K562 (cell line): ENCODE measurements around the gene ZNF385D. TPM values are rescaled to one million over a fixed set of nuclear protein-coding genes. Genes with fewer than 3 reads are reported as not detected.

ENCODE experiments used
- ATAC-seq: fragments of 200-7000 bp; cut with Tn5 transposase; 3 replicates; pipeline ENCODE4 v1.9.1; 2020; ENCODE audit warnings: moderate library complexity
- BruUV-seq: library from RNA; stranded (reverse); fragments of 400-500 nt; replicated peaks from 2 replicates; lab custom pipeline; 2021; lab: Mats Ljungman, UMichigan
- CTCF ChIA-PET: fragments of 300-600 bp; formaldehyde crosslinking; extraction: SDS; loops from one replicate; lab custom pipeline; 2021; ENCODE audit warnings: low intra/inter-chr PET ratio; lab: Yijun Ruan, JAX
- POLR2A ChIA-PET: fragments of 300-600, 350-650 bp; sonication (Branson Sonifier 250); formaldehyde crosslinking; extraction: SDS; loops from one replicate; lab custom pipeline; 2021; ENCODE audit warnings: antibody characterized with exemption, inconsistent platforms; lab: Yijun Ruan, JAX
- DNase-seq, 4 experiments: peaks; one replicate each; pipeline versions ENCODE4 v3.0.0 to v3.0.0-alpha.2; 2011 to 2018; ENCODE audit warnings: low spot score in 3 of 4, mixed read lengths in 3 of 4; ENCODE audit errors: extremely low read depth in 1 of 4
- FAIRE-seq: peaks from 2 replicates; lab custom pipeline; 2011; peaks lifted over from hg19 to GRCh38; lab: Jason Lieb, UNC
- H2AFZ ChIP-seq: 2 replicates; pipeline ENCODE4 v1.6.0; 2011; ENCODE audit warnings: low read depth, low read length, control low read depth, inconsistent platforms
- H3K27ac ChIP-seq: fragments of 200-600 bp; 3 replicates; pipeline ENCODE4 v1.8.0; 2011; ENCODE audit warnings: low read depth, mild to moderate bottlenecking, control low read depth, inconsistent platforms, low read length, moderate library complexity, mixed read lengths; ENCODE audit errors: extremely low read depth
- H3K27me3 ChIP-seq, 2 experiments: fragments of 300-600 bp in 1 of 2; 2 replicates in 1 of 2; 3 replicates in 1 of 2; pipeline versions ENCODE4 v1.6.0 to v1.8.0; 2011; ENCODE audit warnings: inconsistent platforms in 2 of 2, low read length in 2 of 2, mild to moderate bottlenecking in 1 of 2, mixed read lengths in 1 of 2, moderate library complexity in 1 of 2; ENCODE audit not compliant: control insufficient read depth in 2 of 2, insufficient read depth in 2 of 2
- H3K36me3 ChIP-seq: fragments of 300-600 bp; 3 replicates; pipeline ENCODE4 v1.8.0; 2011; ENCODE audit warnings: mild to moderate bottlenecking, low read length, inconsistent platforms; ENCODE audit not compliant: control insufficient read depth, insufficient read depth
- H3K4me1 ChIP-seq, 2 experiments: fragments of 200-600 bp in 1 of 2; replicated peaks in 1 of 2; 2 replicates in 1 of 2; 3 replicates in 1 of 2; pipeline versions ENCODE4 v1.5.1 to v1.8.0; 2011; ENCODE audit warnings: inconsistent platforms in 2 of 2, low read length in 2 of 2, mild to moderate bottlenecking in 1 of 2, mixed read lengths in 1 of 2, moderate library complexity in 1 of 2; ENCODE audit not compliant: control insufficient read depth in 2 of 2, insufficient read depth in 2 of 2
- H3K4me2 ChIP-seq: 2 replicates; pipeline ENCODE4 v1.6.1; 2011; ENCODE audit warnings: low read length, control low read depth, inconsistent platforms, mixed read lengths; ENCODE audit not compliant: insufficient read depth
- H3K4me3 ChIP-seq: fragments of 200-600 bp; sonication (generic), shearing (Covaris generic); 2 replicates; pipeline ENCODE4 v1.5.1; 2016; ENCODE audit warnings: control low read depth, inconsistent platforms
- H3K79me2 ChIP-seq: fragments of 200-600 bp; 3 replicates; pipeline ENCODE4 v1.8.0; 2011; ENCODE audit warnings: low read length, inconsistent platforms; ENCODE audit not compliant: control insufficient read depth, insufficient read depth
- H3K9ac ChIP-seq, 2 experiments: 2 replicates each; pipeline versions ENCODE4 v1.6.0 to v1.6.1; 2011; ENCODE audit warnings: low read depth in 2 of 2, low read length in 2 of 2, control low read depth in 1 of 2, inconsistent platforms in 1 of 2, mild to moderate bottlenecking in 1 of 2, mixed read lengths in 1 of 2; ENCODE audit not compliant: insufficient read depth in 1 of 2
- H3K9me1 ChIP-seq: one replicate; pipeline ENCODE4 v1.6.0; 2011; ENCODE audit warnings: inconsistent platforms, mild to moderate bottlenecking, low read length, moderate library complexity; ENCODE audit not compliant: control insufficient read depth, insufficient read depth
- H3K9me3 ChIP-seq: replicated peaks from 2 replicates; pipeline ENCODE4 v1.5.1; 2011; ENCODE audit warnings: low read depth, low read length, inconsistent platforms; ENCODE audit not compliant: control insufficient read depth, insufficient read depth
- H4K20me1 ChIP-seq: replicated peaks from 2 replicates; pipeline ENCODE4 v1.6.1; 2011; ENCODE audit warnings: low read length, inconsistent platforms, mixed read lengths; ENCODE audit not compliant: control insufficient read depth, insufficient read depth
- ARHGAP35 ChIP-seq: fragments of 450-650 bp; IDR thresholded peaks from 2 replicates; pipeline ENCODE4 v1.6.1; 2018; ENCODE audit not compliant: partially characterized antibody
- SAFB ChIP-seq: fragments of 200-400 bp; formaldehyde crosslinking; IDR thresholded peaks from 2 replicates; pipeline ENCODE4 v1.6.1; 2017; ENCODE audit warnings: low read depth, low read length, borderline replicate concordance
- SP2 ChIP-seq: IDR thresholded peaks from 2 replicates; pipeline ENCODE4 v1.6.1; 2011; ENCODE audit warnings: mild to moderate bottlenecking, low read depth, low read length, moderate library complexity; ENCODE audit not compliant: poor library complexity, severe bottlenecking; ENCODE audit errors: extremely low read depth
- ZFP30 ChIP-seq: fragments of 250-450 bp; sonication (Bioruptor Pico); IDR thresholded peaks from 2 replicates; pipeline ENCODE4 v1.8.0; 2022; ENCODE audit warnings: moderate library complexity, mild to moderate bottlenecking, inconsistent platforms, borderline replicate concordance
- ZNF311 ChIP-seq: fragments of 250-450 bp; sonication (Bioruptor Pico); IDR thresholded peaks from 2 replicates; pipeline ENCODE4 v1.4.0; 2020; ENCODE audit warnings: mild to moderate bottlenecking, moderate library complexity
- ZNF76 ChIP-seq: fragments of 250-450 bp; sonication (Bioruptor Pico); IDR thresholded peaks from 2 replicates; pipeline ENCODE4 v1.4.0; 2020; ENCODE audit warnings: mild to moderate bottlenecking, moderate library complexity, borderline replicate concordance
- ZSCAN32 ChIP-seq: fragments of 450-650 bp; formaldehyde crosslinking; IDR thresholded peaks from 2 replicates; pipeline ENCODE4 v1.4.0; 2020; ENCODE audit warnings: mild to moderate bottlenecking, moderate library complexity
- whole genome bisulfite sequencing: fragments of 100-300 bp; shearing (Covaris generic); methylation state at CpG from one replicate; pipeline ENCODE4 v1.1.6; 2016; ENCODE audit warnings: low coverage, mixed read lengths; ENCODE audit not compliant: insufficient coverage; ENCODE audit errors: missing lambda C conversion rate; 5-methylcytosine and 5-hydroxymethylcytosine counted together
- in situ Hi-C: fragments of 300-500 bp; cut with MboI; formaldehyde crosslinking; loops from 4 replicates; pipeline ENCODE4 v1.15.0; 2018; ENCODE audit warnings: inconsistent platforms, mixed read lengths
- intact Hi-C: fragments of 100-400 bp; cut with micrococcal nuclease; formaldehyde crosslinking; loops from 2 replicates; pipeline ENCODE4 v1.14.2; 2022
- polyA plus RNA-seq, 8 experiments: library from polyadenylated mRNA; depleted of rRNA in 4 of 8; stranded (reverse) in 5 of 8; unstranded in 3 of 8; fragments of >200 nt; fragmentation: Nextera tagmentation in 2 of 8; fragmentation: Illumina TruSeq in 1 of 8; extraction: Ambion mirVana in 2 of 8; extraction: Trizol in 1 of 8; gene quantifications; 2 replicates each; pipeline versions ENCODE4 v1.2.1 to v1.2.3, GENCODE V29; 2011 to 2014; ENCODE audit warnings: inconsistent platforms in 1 of 8, missing spikeins in 1 of 8
- total RNA-seq, 7 experiments: library from RNA; depleted of rRNA in 6 of 7; stranded (reverse); fragments of >200 nt in 6 of 7; fragmentation: Illumina TruSeq in 2 of 7; extraction: Trizol in 2 of 7; gene quantifications; 2 replicates each; pipeline versions ENCODE4 v1.2.1 to v1.2.3, GENCODE V29; 2011 to 2021; ENCODE audit warnings: low replicate concordance in 1 of 7
- TF ChIP-seq, protein P1 (sequence below): sonication (generic); formaldehyde crosslinking; IDR thresholded peaks from 2 replicates; pipeline ENCODE4 v1.8.1; 2023; ENCODE audit warnings: mild to moderate bottlenecking, missing genetic modification reagents
- TF ChIP-seq, protein P2 (sequence below): fragments of 200-800 bp; sonication (Bioruptor generic); IDR thresholded peaks from 2 replicates; pipeline ENCODE4 v1.6.1; 2017; ENCODE audit warnings: missing genetic modification characterization, missing compliant biosample characterization
- TF ChIP-seq, protein P3 (sequence below): fragments of 250-450 bp; sonication (Bioruptor Pico); IDR thresholded peaks from 2 replicates; pipeline ENCODE4 v1.9.0; 2021; ENCODE audit warnings: mild to moderate bottlenecking, inconsistent platforms
- TF ChIP-seq, protein P4 (sequence below): fragments of 450-650 bp; conservative IDR thresholded peaks from 2 replicates; pipeline ENCODE4 v1.6.1; 2016; ENCODE audit warnings: missing genetic modification characterization, low read depth, mild to moderate bottlenecking, control low read depth, missing compliant biosample characterization

The ZNF385D gene
- total and polyA plus RNA-seq, 9 of the 15 experiments (the other 6 are each of a cell fraction or from before 2014, with no cell fraction given): 0.14 to 1.7 (median 0.51) TPM

DNA sequence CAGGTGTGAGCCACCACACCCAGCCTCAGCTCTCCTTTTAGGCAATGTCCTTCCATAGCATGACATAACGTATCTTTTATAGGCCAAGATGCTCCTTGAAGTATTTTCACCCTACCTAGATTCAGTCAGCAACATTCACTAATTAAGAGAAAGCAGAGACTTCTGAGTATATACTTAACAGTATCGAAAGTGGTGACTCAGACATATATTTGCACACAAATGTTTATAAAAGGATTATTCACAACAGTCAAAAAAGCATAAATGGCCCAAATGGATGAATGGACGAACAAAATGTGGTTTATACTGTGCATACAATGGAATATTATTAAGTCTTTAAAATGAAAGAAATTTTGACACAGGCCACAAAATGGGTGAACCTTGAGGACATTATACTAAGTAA lies 108.6 kb downstream of the ZNF385D start:
- Histone ChIP-seq H3K27me3 (no peaks in the 10 kb centered on the region), H3K4me2 (no peak overlapping the region), H3K9me3 (no peaks in the 10 kb centered on the region), H3K27ac (no peak overlapping the region), H4K20me1 (no peaks in the 10 kb centered on the region), H3K4me3 (no peak overlapping the region), H2AFZ (no peak overlapping the region), H3K9me1 (no peaks in the 10 kb centered on the region), H3K4me1 (no peaks in the 10 kb centered on the region), H3K79me2 (no peaks in the 10 kb centered on the region; the same call in 2 of the 3 replicates), H3K9ac (no peak overlapping the region), H3K36me3 (no peaks in the 10 kb centered on the region)
- intact Hi-C loops: no loop called here
- BruUV-seq: no TSS peak
- ChIA-PET CTCF (no interaction called here), POLR2A (no interaction called here)
- 28% methylated on average over 3 of the region's 3 CpGs for WGBS
- FAIRE-seq (no peak), DNase-seq (no peak), ATAC-seq (no peak)
- in situ Hi-C loops: no loop called here
- TF ChIP-seq ZFP30 (no peak), SP2 (no peak), SAFB (no peak), ZSCAN32 (CRISPR knock-in tag) (no peak), ARHGAP35 (no peak), ZNF76 (no peak), ZNF311 (CRISPR knock-in tag) (no peak)
- TF ChIP-seq, protein P1, sequence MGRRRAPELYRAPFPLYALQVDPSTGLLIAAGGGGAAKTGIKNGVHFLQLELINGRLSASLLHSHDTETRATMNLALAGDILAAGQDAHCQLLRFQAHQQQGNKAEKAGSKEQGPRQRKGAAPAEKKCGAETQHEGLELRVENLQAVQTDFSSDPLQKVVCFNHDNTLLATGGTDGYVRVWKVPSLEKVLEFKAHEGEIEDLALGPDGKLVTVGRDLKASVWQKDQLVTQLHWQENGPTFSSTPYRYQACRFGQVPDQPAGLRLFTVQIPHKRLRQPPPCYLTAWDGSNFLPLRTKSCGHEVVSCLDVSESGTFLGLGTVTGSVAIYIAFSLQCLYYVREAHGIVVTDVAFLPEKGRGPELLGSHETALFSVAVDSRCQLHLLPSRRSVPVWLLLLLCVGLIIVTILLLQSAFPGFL (CRISPR knock-in tag): no peak
- TF ChIP-seq, protein P2, sequence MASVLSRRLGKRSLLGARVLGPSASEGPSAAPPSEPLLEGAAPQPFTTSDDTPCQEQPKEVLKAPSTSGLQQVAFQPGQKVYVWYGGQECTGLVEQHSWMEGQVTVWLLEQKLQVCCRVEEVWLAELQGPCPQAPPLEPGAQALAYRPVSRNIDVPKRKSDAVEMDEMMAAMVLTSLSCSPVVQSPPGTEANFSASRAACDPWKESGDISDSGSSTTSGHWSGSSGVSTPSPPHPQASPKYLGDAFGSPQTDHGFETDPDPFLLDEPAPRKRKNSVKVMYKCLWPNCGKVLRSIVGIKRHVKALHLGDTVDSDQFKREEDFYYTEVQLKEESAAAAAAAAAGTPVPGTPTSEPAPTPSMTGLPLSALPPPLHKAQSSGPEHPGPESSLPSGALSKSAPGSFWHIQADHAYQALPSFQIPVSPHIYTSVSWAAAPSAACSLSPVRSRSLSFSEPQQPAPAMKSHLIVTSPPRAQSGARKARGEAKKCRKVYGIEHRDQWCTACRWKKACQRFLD: no peak
- TF ChIP-seq, protein P3, sequence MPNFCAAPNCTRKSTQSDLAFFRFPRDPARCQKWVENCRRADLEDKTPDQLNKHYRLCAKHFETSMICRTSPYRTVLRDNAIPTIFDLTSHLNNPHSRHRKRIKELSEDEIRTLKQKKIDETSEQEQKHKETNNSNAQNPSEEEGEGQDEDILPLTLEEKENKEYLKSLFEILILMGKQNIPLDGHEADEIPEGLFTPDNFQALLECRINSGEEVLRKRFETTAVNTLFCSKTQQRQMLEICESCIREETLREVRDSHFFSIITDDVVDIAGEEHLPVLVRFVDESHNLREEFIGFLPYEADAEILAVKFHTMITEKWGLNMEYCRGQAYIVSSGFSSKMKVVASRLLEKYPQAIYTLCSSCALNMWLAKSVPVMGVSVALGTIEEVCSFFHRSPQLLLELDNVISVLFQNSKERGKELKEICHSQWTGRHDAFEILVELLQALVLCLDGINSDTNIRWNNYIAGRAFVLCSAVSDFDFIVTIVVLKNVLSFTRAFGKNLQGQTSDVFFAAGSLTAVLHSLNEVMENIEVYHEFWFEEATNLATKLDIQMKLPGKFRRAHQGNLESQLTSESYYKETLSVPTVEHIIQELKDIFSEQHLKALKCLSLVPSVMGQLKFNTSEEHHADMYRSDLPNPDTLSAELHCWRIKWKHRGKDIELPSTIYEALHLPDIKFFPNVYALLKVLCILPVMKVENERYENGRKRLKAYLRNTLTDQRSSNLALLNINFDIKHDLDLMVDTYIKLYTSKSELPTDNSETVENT: no peak
- TF ChIP-seq, protein P4, sequence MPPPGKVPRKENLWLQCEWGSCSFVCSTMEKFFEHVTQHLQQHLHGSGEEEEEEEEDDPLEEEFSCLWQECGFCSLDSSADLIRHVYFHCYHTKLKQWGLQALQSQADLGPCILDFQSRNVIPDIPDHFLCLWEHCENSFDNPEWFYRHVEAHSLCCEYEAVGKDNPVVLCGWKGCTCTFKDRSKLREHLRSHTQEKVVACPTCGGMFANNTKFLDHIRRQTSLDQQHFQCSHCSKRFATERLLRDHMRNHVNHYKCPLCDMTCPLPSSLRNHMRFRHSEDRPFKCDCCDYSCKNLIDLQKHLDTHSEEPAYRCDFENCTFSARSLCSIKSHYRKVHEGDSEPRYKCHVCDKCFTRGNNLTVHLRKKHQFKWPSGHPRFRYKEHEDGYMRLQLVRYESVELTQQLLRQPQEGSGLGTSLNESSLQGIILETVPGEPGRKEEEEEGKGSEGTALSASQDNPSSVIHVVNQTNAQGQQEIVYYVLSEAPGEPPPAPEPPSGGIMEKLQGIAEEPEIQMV (tag): no peak
